HG03135 (cell line): Measurements from ENCODE around the gene B9D2.

ENCODE experiments used
- ATAC-seq: cut with Tn5 transposase; IDR thresholded peaks from one replicate; pipeline ENCODE4 v1.9.1; 2021; ENCODE audit warnings: mild to moderate bottlenecking, moderate library complexity; ENCODE audit not compliant: unreplicated experiment

B9D2 gene

GRCh38 chr19:41311613-41312012 lies 52.3 kb downstream of the B9D2 start:
- no peak for ATAC-seq

DNA sequence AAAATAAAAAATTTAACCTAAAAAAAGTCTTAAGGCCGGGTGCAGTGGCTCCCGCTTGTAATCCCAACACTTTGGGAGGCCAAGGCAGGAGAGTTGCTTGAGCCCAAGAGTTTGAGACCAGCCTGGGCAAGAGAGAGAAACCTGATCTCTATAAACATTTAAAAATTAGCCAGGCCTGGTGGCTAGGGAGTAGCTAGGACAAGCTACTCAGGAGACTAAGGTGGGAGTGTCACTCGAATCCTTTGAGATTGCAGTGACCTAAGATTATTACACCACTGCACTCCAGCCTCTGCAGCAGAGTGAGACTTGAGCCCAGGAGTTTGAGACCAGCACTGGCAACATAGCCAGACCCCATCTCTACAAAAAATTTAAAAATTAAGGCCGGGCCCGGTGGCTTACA lies 52.9 kb downstream of the B9D2 start:
- ATAC-seq = no peak

- ATAC-seq = peak; percentile 55
These were observed 53.7 kb downstream of the B9D2 start, which contains the start of gene CCDC97 for GRCh38 chr19:41310033-41310831. CCDC97 (plus strand) TSS chr19:41310172; CDS start chr19:41310311, 139 bp downstream.

GRCh38 chr19:41309180-41310032 lies 54.5 kb downstream of the B9D2 start:
- ATAC-seq = no peak

DNA sequence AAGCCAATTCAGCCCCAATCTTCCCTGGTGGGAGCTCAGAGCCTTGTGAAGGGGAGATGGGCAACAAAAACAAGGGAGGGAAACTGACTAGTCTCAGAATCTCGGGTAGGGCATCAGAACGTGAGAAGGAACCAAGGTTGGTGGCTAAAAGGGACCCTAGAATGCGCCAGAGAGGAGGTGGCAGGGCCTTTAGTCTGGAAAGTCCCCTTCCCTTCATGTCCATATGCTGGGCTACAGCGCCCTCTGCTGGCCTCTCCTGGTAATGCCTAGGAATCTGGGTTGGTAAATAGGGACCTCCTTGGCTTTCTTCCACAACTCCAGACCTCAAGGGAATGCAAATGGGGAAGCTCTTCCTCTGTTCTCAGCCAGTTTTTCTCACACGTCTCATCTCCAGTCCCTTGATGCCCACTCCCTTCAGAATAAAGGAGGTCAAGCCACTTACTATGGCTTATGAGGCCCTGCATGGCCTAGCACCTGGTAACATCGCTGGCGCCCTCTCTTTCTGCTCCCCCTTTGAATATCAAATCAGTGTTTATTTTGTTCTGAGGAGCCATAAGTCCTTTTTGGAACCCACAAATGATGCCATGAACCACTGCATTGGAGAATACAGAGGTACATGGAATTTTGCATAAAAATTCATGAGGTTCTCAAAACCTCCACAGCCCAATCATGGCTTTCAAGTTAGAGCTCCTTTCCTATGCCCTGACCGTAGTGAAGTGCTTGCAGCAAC lies 55.3 kb downstream of the B9D2 start:
- ATAC-seq = peak; percentile 43

DNA sequence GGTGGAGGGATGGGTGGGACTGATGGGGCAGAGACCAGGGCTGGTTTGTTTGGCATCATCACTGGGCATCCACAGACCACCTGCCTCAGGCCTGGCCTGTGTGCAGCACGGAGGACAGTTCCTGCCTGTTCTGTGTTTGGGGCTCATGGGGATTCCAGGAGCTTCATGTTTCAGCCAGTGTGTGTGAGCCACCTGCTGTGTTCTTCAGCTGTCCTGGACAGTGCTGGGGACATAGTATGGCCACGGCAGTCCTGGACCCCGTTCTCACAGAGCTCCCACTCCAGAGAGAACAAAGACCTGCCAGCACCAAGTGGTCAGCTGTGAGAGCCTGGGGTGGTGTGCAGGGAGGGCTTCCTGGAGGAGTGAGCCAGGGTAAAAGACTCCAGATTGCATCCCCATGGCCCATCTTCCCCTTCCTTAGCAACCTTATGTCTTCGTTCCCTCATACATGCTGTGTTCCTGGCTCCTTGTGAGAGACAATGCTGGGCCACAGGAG lies 55.9 kb downstream of the B9D2 start:
- no peak for ATAC-seq

- ATAC-seq = no peak
These were observed 56.7 kb downstream of the B9D2 start for GRCh38 chr19:41307090-41307875.

GRCh38 chr19:41305927-41306793 lies 57.8 kb downstream of the B9D2 start:
- no peak for ATAC-seq

GRCh38 chr19:41304706-41305483 lies 59.1 kb downstream of the B9D2 start:
- no peak for ATAC-seq
